ENCODE results near the gene PLA2G1B.

- TF ChIP-seq CTCF (IDR thresholded peaks at IDR 0.05; ENCODE audit: insufficient read depth, low read length) (no peak), GABPA (IDR thresholded peaks at IDR 0.05; ENCODE audit: low read depth) (no peak), POLR2AphosphoS5 (IDR thresholded peaks at IDR 0.05; ENCODE audit: low read depth) (no peak)
- TF ChIP-seq, protein P1, sequence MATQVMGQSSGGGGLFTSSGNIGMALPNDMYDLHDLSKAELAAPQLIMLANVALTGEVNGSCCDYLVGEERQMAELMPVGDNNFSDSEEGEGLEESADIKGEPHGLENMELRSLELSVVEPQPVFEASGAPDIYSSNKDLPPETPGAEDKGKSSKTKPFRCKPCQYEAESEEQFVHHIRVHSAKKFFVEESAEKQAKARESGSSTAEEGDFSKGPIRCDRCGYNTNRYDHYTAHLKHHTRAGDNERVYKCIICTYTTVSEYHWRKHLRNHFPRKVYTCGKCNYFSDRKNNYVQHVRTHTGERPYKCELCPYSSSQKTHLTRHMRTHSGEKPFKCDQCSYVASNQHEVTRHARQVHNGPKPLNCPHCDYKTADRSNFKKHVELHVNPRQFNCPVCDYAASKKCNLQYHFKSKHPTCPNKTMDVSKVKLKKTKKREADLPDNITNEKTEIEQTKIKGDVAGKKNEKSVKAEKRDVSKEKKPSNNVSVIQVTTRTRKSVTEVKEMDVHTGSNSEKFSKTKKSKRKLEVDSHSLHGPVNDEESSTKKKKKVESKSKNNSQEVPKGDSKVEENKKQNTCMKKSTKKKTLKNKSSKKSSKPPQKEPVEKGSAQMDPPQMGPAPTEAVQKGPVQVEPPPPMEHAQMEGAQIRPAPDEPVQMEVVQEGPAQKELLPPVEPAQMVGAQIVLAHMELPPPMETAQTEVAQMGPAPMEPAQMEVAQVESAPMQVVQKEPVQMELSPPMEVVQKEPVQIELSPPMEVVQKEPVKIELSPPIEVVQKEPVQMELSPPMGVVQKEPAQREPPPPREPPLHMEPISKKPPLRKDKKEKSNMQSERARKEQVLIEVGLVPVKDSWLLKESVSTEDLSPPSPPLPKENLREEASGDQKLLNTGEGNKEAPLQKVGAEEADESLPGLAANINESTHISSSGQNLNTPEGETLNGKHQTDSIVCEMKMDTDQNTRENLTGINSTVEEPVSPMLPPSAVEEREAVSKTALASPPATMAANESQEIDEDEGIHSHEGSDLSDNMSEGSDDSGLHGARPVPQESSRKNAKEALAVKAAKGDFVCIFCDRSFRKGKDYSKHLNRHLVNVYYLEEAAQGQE (IDR thresholded peaks at IDR 0.05; ENCODE audit: insufficient replicate concordance, low read depth): no peak
These were observed 4.5 kb upstream of the PLA2G1B start for GRCh38 chr12:120332041-120332440.
